ENCODE measurements around the gene TEX9. TPM values are rescaled to one million over a fixed set of nuclear protein-coding genes. Genes with fewer than 3 reads are reported as not detected.

TEX9 gene
- polyA plus RNA-seq, 3 donors, result 0.03 to 0.46 TPM; not detected in 1

DNA sequence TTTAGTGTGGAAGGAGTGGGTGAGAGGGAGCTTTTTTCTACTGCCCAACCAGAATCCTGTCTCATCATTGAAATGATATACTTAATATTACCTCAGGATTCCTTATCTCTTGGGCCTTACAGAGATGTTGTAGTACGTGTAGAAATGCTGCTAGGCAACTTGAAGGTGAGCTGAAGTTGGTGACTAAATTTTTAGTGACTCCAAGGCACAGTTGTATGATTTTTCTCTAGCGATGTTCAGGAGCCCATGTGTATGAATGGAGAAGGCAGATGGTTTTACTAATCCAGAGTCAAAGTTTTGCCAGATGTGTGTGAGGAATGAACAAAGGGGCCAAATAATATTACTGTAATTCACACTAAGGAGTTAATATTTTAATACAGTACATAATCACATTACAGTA, 42.8 kb upstream of the TEX9 start:
- Histone ChIP-seq H3K36me3 (replicated peaks in 1 of 2; ENCODE audit: control insufficient read depth in 1 of 2, insufficient read depth in 2 of 2, low read length in 2 of 2) (no peaks in the 10 kb centered on the region), H3K79me2 (ENCODE audit: insufficient read depth, low read length) (no peaks in the 10 kb centered on the region), H3K4me1 (ENCODE audit: control insufficient read depth in 1 of 2, insufficient read depth in 2 of 2, low read length in 2 of 2) (no peaks in the 10 kb centered on the region), H3K27me3 (ENCODE audit: control insufficient read depth in 2 of 2, insufficient read depth in 2 of 2, low read length in 2 of 2) (no peaks in the 10 kb centered on the region), H4K20me1 (ENCODE audit: insufficient read depth, low read length) (no peaks in the 10 kb centered on the region), H3K9ac (ENCODE audit: insufficient read depth, low read length, poor library complexity, severe bottlenecking) (no peak overlapping the region), H3K9me3 (replicated peaks in 1 of 2; ENCODE audit: control insufficient read depth in 1 of 2, insufficient read depth in 1 of 2, low read length in 2 of 2) (peaks cover under 1% of the 10 kb centered on the region in 2 donors), H3K4me3 (replicated peaks in 1 of 3; ENCODE audit: low read depth in 2 of 3, low read length in 3 of 3) (no peak overlapping the region), H3K4me2 (replicated peaks; ENCODE audit: extremely low read depth, low read length, poor library complexity, severe bottlenecking) (no peak overlapping the region), H2AFZ (ENCODE audit: insufficient read depth, low read depth, low read length, poor library complexity, severe bottlenecking) (no peak overlapping the region), H3K27ac (ENCODE audit: low read depth in 1 of 2, low read length in 2 of 2) (no peak overlapping the region)
- peaks cover 3% of the 10 kb centered on the region for H3K4me1 Mint-ChIP-seq
- peaks cover 0 to 18% (median 6%) of the 10 kb centered on the region in 7 donors for H3K9me3 Mint-ChIP-seq
- TF ChIP-seq, protein P1, sequence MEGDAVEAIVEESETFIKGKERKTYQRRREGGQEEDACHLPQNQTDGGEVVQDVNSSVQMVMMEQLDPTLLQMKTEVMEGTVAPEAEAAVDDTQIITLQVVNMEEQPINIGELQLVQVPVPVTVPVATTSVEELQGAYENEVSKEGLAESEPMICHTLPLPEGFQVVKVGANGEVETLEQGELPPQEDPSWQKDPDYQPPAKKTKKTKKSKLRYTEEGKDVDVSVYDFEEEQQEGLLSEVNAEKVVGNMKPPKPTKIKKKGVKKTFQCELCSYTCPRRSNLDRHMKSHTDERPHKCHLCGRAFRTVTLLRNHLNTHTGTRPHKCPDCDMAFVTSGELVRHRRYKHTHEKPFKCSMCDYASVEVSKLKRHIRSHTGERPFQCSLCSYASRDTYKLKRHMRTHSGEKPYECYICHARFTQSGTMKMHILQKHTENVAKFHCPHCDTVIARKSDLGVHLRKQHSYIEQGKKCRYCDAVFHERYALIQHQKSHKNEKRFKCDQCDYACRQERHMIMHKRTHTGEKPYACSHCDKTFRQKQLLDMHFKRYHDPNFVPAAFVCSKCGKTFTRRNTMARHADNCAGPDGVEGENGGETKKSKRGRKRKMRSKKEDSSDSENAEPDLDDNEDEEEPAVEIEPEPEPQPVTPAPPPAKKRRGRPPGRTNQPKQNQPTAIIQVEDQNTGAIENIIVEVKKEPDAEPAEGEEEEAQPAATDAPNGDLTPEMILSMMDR (IDR thresholded peaks at IDR 0.05), result no peak
- no peak overlapping the region for H3K4me3 Mint-ChIP-seq
- no peaks in the 10 kb centered on the region for H3K36me3 Mint-ChIP-seq
- no peak for DNase-seq
- intact Hi-C loops (cut with micrococcal nuclease), result no loop called here
- no peaks in the 10 kb centered on the region for H3K27me3 Mint-ChIP-seq (ENCODE audit: low read depth in 3 of 3)
- WGBS (ENCODE audit: insufficient coverage), result no CpG with 5 or more reads among the region's 2 CpGs
- H3K27ac Mint-ChIP-seq, result no peak overlapping the region

DNA sequence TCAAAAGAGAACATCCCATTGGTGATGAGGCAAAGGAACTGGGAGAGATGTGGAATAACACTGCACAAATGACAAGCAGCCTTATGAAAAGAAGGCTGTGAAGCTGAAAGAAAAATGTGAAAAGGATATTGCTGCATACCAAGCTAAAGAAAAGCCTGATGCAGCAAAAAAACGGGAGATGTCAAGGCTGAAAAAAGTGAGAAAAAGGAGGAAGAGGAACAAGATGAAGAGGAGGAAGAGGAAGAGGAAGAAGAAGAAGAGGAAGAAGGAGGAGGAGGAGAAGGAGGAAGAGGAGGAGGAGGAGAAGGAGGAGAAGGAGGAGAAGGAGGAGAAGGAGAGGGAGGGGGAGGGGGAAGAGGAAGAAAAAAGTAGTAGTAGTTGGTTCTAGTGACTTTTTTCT, 41.8 kb upstream of the TEX9 start:
- no peaks in the 10 kb centered on the region for H3K36me3 ChIP-seq (replicated peaks in 1 of 2; ENCODE audit: control insufficient read depth in 1 of 2, insufficient read depth in 2 of 2, low read length in 2 of 2)
- H3K9me3 ChIP-seq (replicated peaks in 1 of 2; ENCODE audit: control insufficient read depth in 1 of 2, insufficient read depth in 1 of 2, low read length in 2 of 2), result peaks cover 3 to 11% of the 10 kb centered on the region in 2 donors
- DNase-seq, result no peak
- peak overlapping the region in 1 of 7 donors; percentile 49 for H3K27ac Mint-ChIP-seq
- no peaks in the 10 kb centered on the region for H3K79me2 ChIP-seq (ENCODE audit: insufficient read depth, low read length)
- H3K27me3 ChIP-seq (ENCODE audit: control insufficient read depth in 2 of 2, insufficient read depth in 2 of 2, low read length in 2 of 2), result no peaks in the 10 kb centered on the region
- no peaks in the 10 kb centered on the region for H3K27me3 Mint-ChIP-seq (ENCODE audit: low read depth in 3 of 3)
- no peaks in the 10 kb centered on the region for H4K20me1 ChIP-seq (ENCODE audit: insufficient read depth, low read length)
- no peak overlapping the region for H2AFZ ChIP-seq (ENCODE audit: insufficient read depth, low read depth, low read length, poor library complexity, severe bottlenecking)
- H3K4me2 ChIP-seq (replicated peaks; ENCODE audit: extremely low read depth, low read length, poor library complexity, severe bottlenecking), result no peak overlapping the region
- H3K9ac ChIP-seq (ENCODE audit: insufficient read depth, low read length, poor library complexity, severe bottlenecking), result no peak overlapping the region
- H3K27ac ChIP-seq (ENCODE audit: low read depth in 1 of 2, low read length in 2 of 2), result peak overlapping the region in 1 of 2 donors; percentile 3
- no peaks in the 10 kb centered on the region for H3K4me1 ChIP-seq (ENCODE audit: control insufficient read depth in 1 of 2, insufficient read depth in 2 of 2, low read length in 2 of 2)
- peak overlapping the region in 1 of 2 donors; percentile 22 for H3K4me3 Mint-ChIP-seq
- peaks cover 1 to 11% (median 4%) of the 10 kb centered on the region in 7 donors for H3K9me3 Mint-ChIP-seq
- H3K4me3 ChIP-seq (replicated peaks in 1 of 3; ENCODE audit: low read depth in 2 of 3, low read length in 3 of 3), result no peak overlapping the region
- peaks cover 3% of the 10 kb centered on the region for H3K4me1 Mint-ChIP-seq
- intact Hi-C loops (cut with micrococcal nuclease), result no loop called here
- no peaks in the 10 kb centered on the region for H3K36me3 Mint-ChIP-seq
- TF ChIP-seq, protein P1 (IDR thresholded peaks at IDR 0.05), result no peak
- 8% methylated on average over 1 of the region's 1 CpG for WGBS (ENCODE audit: insufficient coverage)
